HG03135 (cell line): ENCODE results near the gene SYNDIG1.

ENCODE experiments used
- ATAC-seq: cut with Tn5 transposase; IDR thresholded peaks from one replicate; pipeline ENCODE4 v1.9.1; 2021; ENCODE audit warnings: mild to moderate bottlenecking, moderate library complexity; ENCODE audit not compliant: unreplicated experiment

The SYNDIG1 gene

DNA sequence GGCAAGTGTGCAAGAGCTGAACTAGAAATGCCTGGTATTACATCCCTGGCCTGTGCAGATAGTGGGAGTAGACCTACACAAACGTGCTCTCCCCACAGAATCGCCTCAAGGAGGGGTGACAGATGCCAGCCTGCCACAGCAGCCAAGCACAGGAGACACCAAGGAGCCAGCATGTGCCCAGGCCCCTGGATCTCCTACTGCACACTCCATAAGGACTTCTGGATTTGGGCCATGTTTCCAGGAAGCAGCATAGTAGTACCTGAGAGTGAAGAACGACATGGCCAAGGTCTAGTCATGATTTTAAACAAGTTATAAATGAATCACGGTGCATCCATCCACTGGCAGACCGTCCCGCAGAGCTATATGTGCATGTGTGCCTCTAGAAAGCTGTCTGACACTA lies 232.2 kb downstream of the SYNDIG1 start:
- no peak for ATAC-seq

DNA sequence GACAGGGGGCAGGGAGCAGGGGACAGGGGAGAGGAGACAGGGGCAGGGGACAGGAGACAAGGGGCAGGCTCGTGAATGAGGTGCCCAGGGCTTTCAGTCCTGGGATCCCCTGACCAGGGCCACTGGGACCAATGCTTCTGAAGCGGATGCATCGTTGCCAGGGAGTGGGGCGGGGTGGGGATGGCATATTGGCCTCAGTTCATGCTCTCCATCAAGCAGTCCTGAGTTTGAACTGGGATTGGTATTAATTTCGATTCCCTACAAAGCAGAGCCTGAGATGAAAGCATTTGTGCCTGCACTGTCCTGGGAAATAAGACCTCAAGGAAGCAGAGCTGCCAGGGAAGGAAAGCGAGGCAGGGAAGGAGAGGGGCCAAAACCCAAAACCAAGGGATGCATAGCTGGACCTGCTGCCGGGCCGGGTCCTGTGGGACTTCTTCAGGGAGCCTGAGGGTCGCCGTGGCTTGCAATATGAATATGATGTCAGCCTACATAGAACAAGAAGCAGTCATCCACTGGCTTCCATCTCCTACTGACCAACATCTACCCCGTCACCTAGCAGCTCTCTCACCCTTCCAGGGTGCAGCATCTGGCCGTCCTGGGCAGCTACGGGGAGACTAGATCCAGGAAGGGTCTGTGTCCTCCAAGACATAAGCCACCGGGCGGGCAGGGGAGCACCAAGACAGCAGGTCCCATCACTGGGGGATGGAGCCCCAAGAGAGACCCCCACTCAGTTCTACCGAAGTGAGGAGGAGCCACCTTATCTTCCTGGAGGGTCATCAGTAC lies 233.3 kb downstream of the SYNDIG1 start:
- no peak for ATAC-seq

DNA sequence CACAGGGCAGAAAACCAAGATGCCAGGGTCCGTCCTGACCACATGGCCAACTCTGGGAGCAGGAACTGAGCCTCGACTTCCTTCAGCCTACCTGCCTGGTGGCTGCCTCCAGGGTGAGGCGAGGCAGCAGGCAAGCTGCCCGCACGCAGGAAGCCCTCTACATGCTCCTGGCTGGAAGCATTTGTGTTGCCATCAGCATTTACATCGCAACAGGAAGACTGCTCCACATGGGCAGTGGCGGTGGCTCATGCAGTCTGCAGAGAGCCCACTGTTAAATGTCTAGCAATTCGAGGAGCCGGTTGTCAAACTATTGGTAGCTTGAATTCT lies 233.8 kb downstream of the SYNDIG1 start:
- no peak for ATAC-seq

DNA sequence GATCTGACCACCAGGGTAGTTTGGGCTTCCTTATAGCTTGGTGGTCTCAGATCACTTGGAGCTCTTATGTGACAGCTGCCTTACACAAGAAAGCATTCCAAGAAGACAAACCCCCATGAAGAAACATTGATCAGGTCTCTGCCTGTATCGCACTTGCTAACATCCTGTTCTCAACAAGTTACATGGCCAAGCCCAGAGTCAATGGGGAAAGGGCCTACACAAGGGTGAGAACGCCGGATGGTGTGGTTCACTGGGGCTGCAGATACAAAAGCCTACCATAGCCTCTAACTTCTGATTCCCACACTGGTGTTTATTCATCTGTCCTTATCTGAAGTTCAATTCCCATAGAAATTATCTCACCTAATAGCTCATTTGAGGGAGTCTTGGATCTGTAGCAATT lies 235.5 kb downstream of the SYNDIG1 start:
- ATAC-seq, result no peak

DNA sequence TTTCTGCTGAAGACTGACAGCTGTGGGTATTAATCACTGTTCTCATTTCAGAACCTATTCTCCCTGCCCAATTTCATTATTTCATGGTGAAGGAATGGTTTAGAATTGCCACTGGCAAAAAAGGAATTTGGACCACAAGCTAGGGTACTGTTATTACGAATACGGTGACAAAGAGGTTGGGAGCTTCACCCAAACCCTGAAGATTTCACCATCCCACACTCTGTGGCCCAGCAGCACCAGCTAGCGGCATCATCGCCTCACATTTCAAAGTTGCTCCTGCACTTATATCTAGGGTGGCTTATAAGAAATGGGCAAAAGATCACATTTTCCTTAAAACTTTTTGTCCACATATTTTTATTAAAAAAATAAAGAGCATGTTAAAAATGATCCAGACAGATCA lies 236.1 kb downstream of the SYNDIG1 start:
- no peak for ATAC-seq

DNA sequence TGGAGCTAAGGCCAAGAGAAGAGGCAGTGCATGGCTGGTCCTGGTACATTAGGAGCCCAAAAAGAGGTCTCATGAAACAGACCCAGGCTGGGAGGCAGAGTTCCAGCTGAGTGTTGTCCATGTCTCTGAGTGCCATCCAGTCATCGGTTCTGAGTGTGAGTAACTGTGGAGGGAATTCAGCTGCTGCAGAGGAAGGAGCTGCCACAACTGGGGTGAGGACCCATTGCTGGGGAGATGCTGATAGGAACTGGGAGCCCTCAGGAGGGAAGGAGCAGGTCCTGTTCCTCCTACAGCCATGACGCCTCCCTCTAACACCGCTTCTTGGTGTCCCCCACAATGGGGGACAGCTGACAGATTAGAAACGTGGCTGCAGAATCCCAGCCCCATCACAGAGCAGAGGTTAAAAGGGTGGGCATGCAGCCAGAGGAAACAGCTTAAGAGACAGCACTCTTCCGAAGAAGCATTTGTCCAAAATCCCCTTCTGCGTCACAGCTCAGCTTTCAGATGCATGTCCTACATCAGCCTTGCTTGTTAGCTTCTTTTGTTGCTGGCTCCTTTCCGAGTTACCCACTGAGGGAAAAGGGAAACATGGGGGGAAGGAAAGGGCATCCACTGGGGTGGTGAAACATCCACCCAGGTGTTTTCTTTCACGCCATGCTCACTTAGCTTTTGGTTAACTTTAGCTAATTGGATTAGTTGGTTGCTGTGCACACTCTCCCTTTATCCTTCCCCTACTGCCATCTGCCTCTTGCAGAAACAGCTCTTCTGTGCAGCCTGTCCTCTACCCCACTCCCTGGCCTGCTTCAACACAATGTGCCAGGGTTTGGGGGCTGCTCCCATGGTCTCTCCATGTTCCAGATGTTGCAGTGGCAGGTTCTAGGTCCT lies 239.2 kb downstream of the SYNDIG1 start:
- no peak for ATAC-seq
